ENCODE data around the gene GLP1R. TPM values are rescaled to one million over a fixed set of nuclear protein-coding genes. Genes with fewer than 3 reads are reported as not detected.

GLP1R gene
- total RNA-seq, 1 experiment from 2014 or later = not detected

GRCh38 chr6:39078695-39079094, 30.1 kb downstream of the GLP1R start (continued):
- TF ChIP-seq SRF (IDR thresholded peaks at IDR 0.05; ENCODE audit: low read depth) = no peak

GRCh38 chr6:39079197-39080125, 30.9 kb downstream of the GLP1R start:
- no peak for TF ChIP-seq REST (IDR thresholded peaks at IDR 0.05; ENCODE audit: low read depth)
- TF ChIP-seq ZFX (IDR thresholded peaks at IDR 0.05) = no peak
- no peak for TF ChIP-seq EZH2phosphoT487 (IDR thresholded peaks at IDR 0.05; ENCODE audit: borderline replicate concordance)
- TF ChIP-seq EGR1 (IDR thresholded peaks at IDR 0.05; ENCODE audit: low read depth) = no peak
- TF ChIP-seq ZNF274 (IDR thresholded peaks at IDR 0.05; ENCODE audit: low read depth, low read length) = no peak
- no peak for TF ChIP-seq CBX3 (IDR thresholded peaks at IDR 0.05; ENCODE audit: low read depth)
- no peak for TF ChIP-seq CEBPB (IDR thresholded peaks at IDR 0.05; ENCODE audit: low read depth)
- TF ChIP-seq FOSL1 (IDR thresholded peaks at IDR 0.05; ENCODE audit: low read depth) = no peak
- TF ChIP-seq TCF7L2 (IDR thresholded peaks at IDR 0.05; ENCODE audit: borderline replicate concordance, extremely low read depth, insufficient read depth, insufficient read length) = no peak
- no peak for TF ChIP-seq ZBTB33 (IDR thresholded peaks at IDR 0.05; ENCODE audit: extremely low read depth, insufficient replicate concordance, low read length)
- TF ChIP-seq ELF1 (IDR thresholded peaks at IDR 0.05; ENCODE audit: borderline replicate concordance, low read depth) = no peak
- TF ChIP-seq YY1 (IDR thresholded peaks at IDR 0.05; ENCODE audit: extremely low read depth, insufficient replicate concordance, low read depth, low read length) = no peak
- no peak for TF ChIP-seq SP1 (IDR thresholded peaks at IDR 0.05; ENCODE audit: low read depth)
- peaks cover 23% of the 10 kb centered on the region; the same call in 1 of the 2 replicates for H3K27me3 ChIP-seq (ENCODE audit: insufficient read depth, low read length)
- no peak overlapping the region for H3K9ac ChIP-seq (ENCODE audit: low read length)

More at GRCh38 chr6:39079197-39080125, 30.9 kb downstream of the GLP1R start:
- Histone ChIP-seq H2AFZ (ENCODE audit: low read depth, low read length, poor library complexity, severe bottlenecking) (no peak overlapping the region), H3K4me2 (ENCODE audit: low read length) (no peak overlapping the region), H3K79me2 (ENCODE audit: insufficient read depth, low read length) (no peaks in the 10 kb centered on the region), H3K4me3 (replicated peaks in 1 of 2; ENCODE audit: low read depth in 1 of 2, low read length in 2 of 2) (no peak overlapping the region), H3K27ac (ENCODE audit: low read depth, low read length) (no peak overlapping the region), H4K20me1 (ENCODE audit: insufficient read depth) (no peaks in the 10 kb centered on the region), H3K36me3 (ENCODE audit: control insufficient read depth in 1 of 2, insufficient read depth in 2 of 2, low read length in 2 of 2) (no peaks in the 10 kb centered on the region), H3K9me3 (ENCODE audit: control insufficient read depth in 1 of 2, insufficient read depth in 1 of 2, low read depth in 1 of 2, low read length in 2 of 2) (no peaks in the 10 kb centered on the region), H3K4me1 (ENCODE audit: control insufficient read depth in 1 of 2, insufficient read depth in 2 of 2, low read length in 2 of 2) (no peaks in the 10 kb centered on the region), H3K9me2 (ENCODE audit: insufficient read depth) (no peaks in the 10 kb centered on the region)
- RAD21 ChIA-PET (ENCODE audit: low non-redundant PET in 1 of 2, low total read pairs in 2 of 2, uncharacterized antibody in 2 of 2, unreplicated experiment in 2 of 2) = no interaction called here
- ATAC-seq = no peak
- POLR2A ChIA-PET = no interaction called here
- intact Hi-C loops (cut with micrococcal nuclease) = no loop called here
- CTCF ChIA-PET = no interaction called here
- no TSS peak for BruUV-seq (replicated peaks)
- DNase-seq (ENCODE audit: low read depth, low spot score) = no peak
